GM19099 (cell line): ENCODE results near the gene SLC5A3.

Experiments used
- POLR2A ChIP-seq: IDR thresholded peaks from 3 replicates; pipeline ENCODE4 v1.6.1; 2011; ENCODE audit warnings: low read depth; ENCODE audit not compliant: insufficient read length; ENCODE audit errors: extremely low read depth

The SLC5A3 gene

DNA sequence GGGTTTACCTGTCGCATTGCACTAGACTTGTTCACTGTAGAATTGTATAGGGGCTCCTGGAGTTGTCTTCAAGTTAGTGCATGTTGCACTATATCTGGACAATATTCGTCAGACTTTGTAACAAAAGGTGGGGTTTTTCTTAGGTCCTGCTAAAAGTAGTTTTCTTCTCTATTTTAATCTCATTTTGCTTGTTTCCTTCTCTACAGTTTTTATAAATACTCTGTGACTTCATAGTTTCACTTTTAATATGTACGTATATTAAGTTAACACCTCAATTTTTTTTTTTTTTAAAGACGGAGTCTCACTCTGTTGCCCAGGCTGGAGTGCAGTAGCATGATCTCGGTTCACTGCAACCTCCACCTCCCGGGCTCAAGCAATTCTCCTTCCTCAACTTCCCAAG lies 26.5 kb upstream of the SLC5A3 start:
- TF ChIP-seq POLR2A = no peak

DNA sequence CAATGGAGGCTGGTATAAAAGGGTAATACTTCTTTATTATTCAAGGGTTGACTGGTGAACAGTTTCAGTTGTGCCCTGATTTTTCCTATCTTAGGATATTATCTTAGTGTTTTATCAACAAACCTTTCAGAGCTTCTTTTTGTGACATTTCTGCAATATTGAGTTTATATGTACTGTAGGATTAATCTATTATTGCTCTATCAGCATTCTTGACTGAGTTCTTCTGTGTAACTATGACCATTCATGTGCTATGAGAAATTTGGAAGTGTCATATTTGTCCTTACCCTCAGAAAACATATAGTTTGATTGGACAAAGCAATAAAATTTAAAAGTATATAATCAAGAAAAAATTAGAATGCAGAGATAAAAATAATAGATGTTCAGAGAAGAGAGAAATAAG lies 25.5 kb upstream of the SLC5A3 start:
- no peak for TF ChIP-seq POLR2A

DNA sequence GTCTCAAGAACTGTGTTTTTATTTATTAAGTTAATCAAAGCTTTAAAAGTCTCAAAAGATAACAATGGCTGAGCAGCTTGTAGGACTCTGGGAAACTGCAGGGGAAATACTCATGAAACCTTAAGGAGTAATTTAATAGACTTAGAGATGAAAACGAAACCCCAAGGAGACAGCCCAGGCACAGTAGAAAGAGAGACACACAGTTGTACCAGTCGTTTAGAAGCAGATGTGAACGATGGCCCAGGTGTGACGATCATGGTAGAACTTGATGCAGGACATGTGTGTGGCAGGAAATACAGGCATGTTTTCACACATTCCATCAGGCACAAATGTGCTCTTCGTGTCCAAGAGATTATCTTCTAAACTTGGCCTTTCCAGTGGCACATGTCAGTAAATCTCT lies 21.2 kb upstream of the SLC5A3 start:
- TF ChIP-seq POLR2A = no peak

GRCh38 chr21:34054259-34054658 lies 19.1 kb upstream of the SLC5A3 start:
- no peak for TF ChIP-seq POLR2A

DNA sequence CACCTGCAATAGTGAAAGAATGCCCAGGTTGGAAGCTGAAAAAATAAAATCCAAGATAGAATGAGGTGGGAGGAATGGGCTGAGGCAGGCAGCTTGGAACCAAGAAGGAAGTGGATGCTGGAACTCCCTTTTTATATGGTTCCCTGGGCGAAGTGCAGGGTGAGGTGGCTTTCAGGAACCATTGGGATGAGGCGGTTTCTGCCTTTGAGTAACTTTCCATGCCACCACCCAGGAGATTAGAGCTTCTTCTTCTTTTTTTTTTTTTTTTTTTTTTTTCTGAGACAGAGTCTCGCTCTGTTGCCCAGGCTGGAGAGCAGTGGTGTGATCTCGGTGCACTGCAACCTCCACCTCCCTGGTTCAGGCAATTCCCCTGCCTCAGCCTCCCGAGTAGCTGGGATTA lies 17.8 kb upstream of the SLC5A3 start:
- TF ChIP-seq POLR2A = no peak

GRCh38 chr21:34061983-34062382 lies 11.4 kb upstream of the SLC5A3 start:
- TF ChIP-seq POLR2A = no peak

GRCh38 chr21:34065027-34065426 lies 8.4 kb upstream of the SLC5A3 start:
- TF ChIP-seq POLR2A = no peak

DNA sequence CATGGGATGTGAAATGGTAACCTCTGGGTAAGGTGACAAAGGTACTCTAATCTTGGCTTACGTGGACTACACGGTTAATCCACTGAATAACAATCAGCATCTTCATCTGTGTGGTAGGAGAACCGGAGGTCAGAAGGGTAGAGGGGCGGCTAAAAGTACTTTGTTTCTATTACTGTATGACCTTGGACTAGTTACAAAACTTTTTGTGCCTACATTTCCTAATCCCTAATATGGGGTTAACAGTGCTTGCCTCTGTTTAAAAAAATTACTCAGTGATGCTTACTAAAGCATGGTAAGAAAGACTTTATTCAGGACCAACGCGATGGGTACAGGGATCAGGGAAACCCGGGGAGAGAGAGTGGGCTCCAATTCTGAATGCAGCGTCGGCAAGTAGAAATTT lies 1.7 kb upstream of the SLC5A3 start:
- TF ChIP-seq POLR2A = no peak

DNA sequence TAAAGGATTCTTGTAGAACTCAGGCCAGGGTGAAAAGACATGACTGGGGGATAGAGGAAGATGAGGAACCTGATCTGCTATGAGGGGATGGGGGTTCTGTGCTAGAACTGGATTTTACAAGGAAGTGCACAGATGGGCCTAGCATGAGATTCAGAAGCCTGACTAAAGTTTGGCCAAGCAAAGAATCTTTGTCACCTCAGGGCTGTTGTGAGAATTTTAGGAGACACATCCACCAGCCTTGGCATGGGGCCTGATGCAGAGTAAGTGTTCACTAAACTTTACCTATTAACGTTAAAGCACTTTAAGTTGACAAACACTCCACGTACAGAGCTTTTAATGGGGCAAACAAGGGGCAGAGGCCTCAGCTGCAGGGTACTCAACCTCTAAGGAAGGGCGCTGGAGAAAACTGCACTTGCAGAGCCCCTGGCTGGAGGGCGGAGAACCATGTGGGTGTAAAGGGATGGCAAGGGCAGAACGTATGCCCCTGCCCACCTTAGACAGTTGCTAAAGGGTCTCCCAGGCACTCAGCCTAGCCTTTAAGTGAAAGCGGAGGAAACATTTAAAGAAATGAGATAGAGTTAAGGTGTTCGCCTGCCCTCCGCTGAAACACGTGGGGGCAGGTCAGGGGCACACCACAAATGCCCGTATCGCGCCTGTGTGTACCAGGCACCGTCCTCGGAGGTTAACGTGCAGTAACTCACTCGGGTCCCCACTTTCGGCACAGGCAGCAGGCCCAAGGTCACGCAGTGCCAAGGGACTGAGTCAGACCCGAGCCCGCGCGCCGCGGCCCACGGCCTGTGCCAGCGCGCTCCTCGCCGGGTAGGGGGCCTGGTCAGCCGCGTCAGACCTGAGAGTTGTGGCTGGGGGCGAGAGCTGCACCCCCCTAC lies 990 bp upstream of the SLC5A3 start:
- TF ChIP-seq POLR2A = no peak

DNA sequence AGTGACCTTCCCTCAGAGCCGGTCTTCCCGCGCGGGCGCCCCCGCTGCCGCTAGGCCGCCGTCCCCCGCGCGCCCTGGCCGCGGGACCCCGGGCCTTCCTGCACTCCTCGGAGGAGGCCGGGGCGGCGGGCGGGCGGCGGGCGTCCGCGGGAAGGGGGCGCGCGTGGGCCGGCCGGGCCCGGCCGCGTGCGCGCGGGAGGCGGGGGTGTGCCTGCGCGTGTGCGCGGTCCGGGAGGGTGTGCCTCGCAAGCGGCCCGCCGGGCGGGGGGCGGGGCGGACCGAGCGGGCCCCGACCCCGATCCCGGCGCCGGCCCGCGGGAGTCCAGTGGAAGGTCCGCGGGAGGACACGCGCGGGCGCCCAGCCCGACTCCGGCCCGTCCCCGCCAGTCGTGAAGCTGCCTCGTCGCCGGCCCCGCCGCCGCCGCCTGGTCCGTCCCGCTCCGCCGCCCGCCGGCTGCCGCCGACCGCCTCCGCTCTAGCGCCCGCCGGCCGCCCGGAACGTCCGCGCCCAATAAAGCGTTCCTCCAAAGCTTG lies 438 bp downstream of the SLC5A3 start:
- TF ChIP-seq POLR2A = no peak

- TF ChIP-seq POLR2A = no peak
These were observed 1.1 kb downstream of the SLC5A3 start for GRCh38 chr21:34074283-34075090.

DNA sequence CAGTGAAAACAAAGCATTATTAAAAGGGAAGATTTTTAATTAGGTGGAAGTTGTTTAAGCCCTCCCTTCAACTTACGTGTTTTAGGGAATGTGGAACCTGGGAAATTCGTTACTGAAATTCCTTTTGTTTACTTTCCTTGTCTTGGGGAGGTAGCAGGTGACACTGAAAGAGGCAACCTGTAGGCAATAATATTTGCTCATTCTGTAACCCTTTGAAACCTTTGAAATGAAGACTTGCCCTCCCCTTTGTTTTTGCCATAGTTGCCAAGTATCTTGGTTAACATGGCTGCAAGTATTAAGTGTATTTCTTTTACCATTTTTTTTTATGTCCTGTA lies 1.7 kb downstream of the SLC5A3 start:
- no peak for TF ChIP-seq POLR2A

DNA sequence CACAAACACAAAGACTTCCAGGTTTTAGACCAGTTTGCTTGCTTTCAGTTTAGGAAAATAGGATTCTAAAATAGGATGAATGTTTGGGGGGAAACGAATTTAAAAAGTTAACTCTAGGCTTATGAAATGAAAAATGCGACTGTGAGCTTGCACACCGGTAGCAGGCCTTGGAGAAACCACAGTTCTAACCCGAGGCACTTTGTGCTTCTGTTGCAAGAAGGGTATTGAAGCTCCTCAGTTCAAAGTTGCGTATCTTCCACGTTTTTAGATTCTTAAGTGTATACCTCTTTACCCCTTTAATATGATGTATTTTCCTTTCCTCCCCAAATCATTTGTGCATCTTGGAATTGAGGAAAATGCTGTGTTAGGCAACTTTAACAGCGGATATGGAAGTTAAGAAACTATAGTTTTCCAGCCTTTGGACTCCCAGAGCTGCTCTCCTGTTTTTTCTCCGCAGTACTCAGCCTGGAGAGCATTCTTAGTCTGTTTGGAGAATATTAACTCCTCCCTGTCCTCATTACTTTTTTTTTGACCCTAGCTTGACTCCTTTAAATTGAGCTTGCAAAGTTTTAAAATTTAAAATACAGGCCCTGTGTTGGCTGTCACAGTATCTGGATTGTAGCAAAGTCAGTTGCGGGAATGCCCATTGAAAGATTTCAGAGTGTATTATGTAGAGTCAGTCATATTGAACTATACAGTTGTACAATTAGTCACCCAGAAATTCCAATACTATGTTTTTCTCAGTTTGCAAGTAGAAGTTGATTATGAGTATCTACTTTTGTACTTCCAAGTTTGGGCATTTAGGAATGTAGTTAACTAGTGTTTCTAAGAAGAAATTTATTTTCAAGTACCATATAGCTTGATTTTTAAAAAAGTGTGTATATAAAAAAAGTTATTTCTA lies 2.6 kb downstream of the SLC5A3 start:
- TF ChIP-seq POLR2A = no peak

GRCh38 chr21:34076835-34077234 lies 3.5 kb downstream of the SLC5A3 start:
- no peak for TF ChIP-seq POLR2A

DNA sequence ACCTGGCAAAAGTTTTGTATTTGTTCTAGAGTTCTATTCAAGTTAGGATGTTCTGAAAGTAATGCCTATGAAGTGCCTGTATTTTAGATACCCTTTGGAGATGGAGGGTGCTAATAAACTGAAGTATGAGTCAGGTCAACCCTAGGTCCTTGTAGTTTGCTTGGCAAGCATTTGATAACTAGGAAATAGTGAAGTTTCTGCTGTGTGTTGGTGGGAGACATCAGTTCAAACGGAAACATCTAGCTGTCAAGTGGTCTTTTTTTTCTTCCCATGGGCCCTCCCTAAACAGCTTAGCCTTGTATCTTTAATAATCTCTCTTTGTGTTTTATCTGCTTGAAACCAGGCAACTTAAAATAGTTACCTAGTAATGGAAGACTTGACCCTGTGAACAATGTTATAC lies 4.5 kb downstream of the SLC5A3 start:
- no peak for TF ChIP-seq POLR2A
